ENCODE measurements around the gene RNF220. TPM values are rescaled to one million over a fixed set of nuclear protein-coding genes. Genes with fewer than 3 reads are reported as not detected.

RNF220 gene
- total RNA-seq, 1 donor = 53.2 TPM

- Histone ChIP-seq H3K27me3 (ENCODE audit: insufficient read depth, low read length) (peaks cover 64% of the 10 kb centered on the region), H4K20me1 (ENCODE audit: insufficient read depth, low read length) (no peaks in the 10 kb centered on the region), H3K9me3 (ENCODE audit: low read depth, low read length) (no peaks in the 10 kb centered on the region), H3K4me1 (ENCODE audit: insufficient read depth, low read length) (peaks cover 9% of the 10 kb centered on the region), H3K4me3 (ENCODE audit: insufficient read depth, low read length) (no peak overlapping the region), H3K4me2 (ENCODE audit: insufficient read depth, low read length) (no peak overlapping the region), H3K79me2 (ENCODE audit: insufficient read depth, low read length) (no peaks in the 10 kb centered on the region), H3K27ac (ENCODE audit: low read depth, low read length) (no peak overlapping the region), H2AFZ (ENCODE audit: low read length) (no peak overlapping the region), H3K36me3 (ENCODE audit: insufficient read depth, low read length) (no peaks in the 10 kb centered on the region)
- DNase-seq (ENCODE audit: insufficient read length, low spot score, missing footprints) = no peak
- TF ChIP-seq CTCF (IDR thresholded peaks at IDR 0.05; ENCODE audit: extremely low read depth, low read depth, low read length) = no peak
Observed at GRCh38 chr1:44424747-44425146, 19.7 kb downstream of the RNF220 start.

GRCh38 chr1:44425341-44426082 lies 20.5 kb downstream of the RNF220 start:
- no peaks in the 10 kb centered on the region for H3K79me2 ChIP-seq (ENCODE audit: insufficient read depth, low read length)
- no peaks in the 10 kb centered on the region for H3K36me3 ChIP-seq (ENCODE audit: insufficient read depth, low read length)
- no peak for TF ChIP-seq CTCF (IDR thresholded peaks at IDR 0.05; ENCODE audit: extremely low read depth, low read depth, low read length)
- no peak overlapping the region for H2AFZ ChIP-seq (ENCODE audit: low read length)
- no peak overlapping the region for H3K27ac ChIP-seq (ENCODE audit: low read depth, low read length)
- H3K4me1 ChIP-seq (ENCODE audit: insufficient read depth, low read length) = peaks cover 9% of the 10 kb centered on the region
- H3K4me2 ChIP-seq (ENCODE audit: insufficient read depth, low read length) = no peak overlapping the region
- DNase-seq (ENCODE audit: insufficient read length, low spot score, missing footprints) = no peak
- no peaks in the 10 kb centered on the region for H4K20me1 ChIP-seq (ENCODE audit: insufficient read depth, low read length)
- H3K27me3 ChIP-seq (ENCODE audit: insufficient read depth, low read length) = peaks cover 57% of the 10 kb centered on the region
- no peaks in the 10 kb centered on the region for H3K9me3 ChIP-seq (ENCODE audit: low read depth, low read length)
- H3K4me3 ChIP-seq (ENCODE audit: insufficient read depth, low read length) = no peak overlapping the region

- Histone ChIP-seq H3K4me1 (ENCODE audit: insufficient read depth, low read length) (no peaks in the 10 kb centered on the region), H2AFZ (ENCODE audit: low read length) (no peak overlapping the region), H4K20me1 (ENCODE audit: insufficient read depth, low read length) (no peaks in the 10 kb centered on the region), H3K9me3 (ENCODE audit: low read depth, low read length) (no peaks in the 10 kb centered on the region), H3K79me2 (ENCODE audit: insufficient read depth, low read length) (no peaks in the 10 kb centered on the region), H3K27ac (ENCODE audit: low read depth, low read length) (no peak overlapping the region), H3K36me3 (ENCODE audit: insufficient read depth, low read length) (no peaks in the 10 kb centered on the region), H3K4me2 (ENCODE audit: insufficient read depth, low read length) (no peak overlapping the region), H3K4me3 (ENCODE audit: insufficient read depth, low read length) (no peak overlapping the region), H3K27me3 (ENCODE audit: insufficient read depth, low read length) (peaks cover 29% of the 10 kb centered on the region)
- TF ChIP-seq CTCF (IDR thresholded peaks at IDR 0.05; ENCODE audit: extremely low read depth, low read depth, low read length) = no peak
- DNase-seq (ENCODE audit: insufficient read length, low spot score, missing footprints) = no peak
Observed at GRCh38 chr1:44431861-44432260, 26.8 kb downstream of the RNF220 start.

GRCh38 chr1:44433209-44433608 lies 28.2 kb downstream of the RNF220 start:
- H3K79me2 ChIP-seq (ENCODE audit: insufficient read depth, low read length) = no peaks in the 10 kb centered on the region
- H3K4me1 ChIP-seq (ENCODE audit: insufficient read depth, low read length) = no peaks in the 10 kb centered on the region
- no peaks in the 10 kb centered on the region for H4K20me1 ChIP-seq (ENCODE audit: insufficient read depth, low read length)
- no peak overlapping the region for H3K4me3 ChIP-seq (ENCODE audit: insufficient read depth, low read length)
- H3K4me2 ChIP-seq (ENCODE audit: insufficient read depth, low read length) = no peak overlapping the region
- H3K9me3 ChIP-seq (ENCODE audit: low read depth, low read length) = no peaks in the 10 kb centered on the region
- H3K27ac ChIP-seq (ENCODE audit: low read depth, low read length) = no peak overlapping the region
- H3K36me3 ChIP-seq (ENCODE audit: insufficient read depth, low read length) = no peaks in the 10 kb centered on the region
- peaks cover 20% of the 10 kb centered on the region for H3K27me3 ChIP-seq (ENCODE audit: insufficient read depth, low read length)
- H2AFZ ChIP-seq (ENCODE audit: low read length) = no peak overlapping the region
- DNase-seq (ENCODE audit: insufficient read length, low spot score, missing footprints) = no peak
- TF ChIP-seq CTCF (IDR thresholded peaks at IDR 0.05; ENCODE audit: extremely low read depth, low read depth, low read length) = no peak

All from osteoblast (primary cell).